Tibial nerve (tissue), 4 donors: ENCODE data around the gene UBE2E1.

ENCODE experiments used
- EP300 ChIP-seq, 2 donors: sonication (generic); formaldehyde crosslinking; IDR thresholded peaks; one replicate each; pipeline ENCODE4 v1.6.1; 2017; ENCODE audit warnings: antibody characterized with exemption in 2 of 2, mild to moderate bottlenecking in 1 of 2
- TF ChIP-seq, protein P1 (sequence below), 5 experiments: fragments of 200-600 bp in 3 of 5; fragments of 450-650 bp in 2 of 5; sonication (generic) in 3 of 5; IDR thresholded peaks; one replicate each; pipeline ENCODE4 v1.5.1; 2016 to 2019; ENCODE audit warnings: antibody characterized with exemption in 5 of 5, mild to moderate bottlenecking in 3 of 5, moderate library complexity in 2 of 5

- TF ChIP-seq, protein P1, sequence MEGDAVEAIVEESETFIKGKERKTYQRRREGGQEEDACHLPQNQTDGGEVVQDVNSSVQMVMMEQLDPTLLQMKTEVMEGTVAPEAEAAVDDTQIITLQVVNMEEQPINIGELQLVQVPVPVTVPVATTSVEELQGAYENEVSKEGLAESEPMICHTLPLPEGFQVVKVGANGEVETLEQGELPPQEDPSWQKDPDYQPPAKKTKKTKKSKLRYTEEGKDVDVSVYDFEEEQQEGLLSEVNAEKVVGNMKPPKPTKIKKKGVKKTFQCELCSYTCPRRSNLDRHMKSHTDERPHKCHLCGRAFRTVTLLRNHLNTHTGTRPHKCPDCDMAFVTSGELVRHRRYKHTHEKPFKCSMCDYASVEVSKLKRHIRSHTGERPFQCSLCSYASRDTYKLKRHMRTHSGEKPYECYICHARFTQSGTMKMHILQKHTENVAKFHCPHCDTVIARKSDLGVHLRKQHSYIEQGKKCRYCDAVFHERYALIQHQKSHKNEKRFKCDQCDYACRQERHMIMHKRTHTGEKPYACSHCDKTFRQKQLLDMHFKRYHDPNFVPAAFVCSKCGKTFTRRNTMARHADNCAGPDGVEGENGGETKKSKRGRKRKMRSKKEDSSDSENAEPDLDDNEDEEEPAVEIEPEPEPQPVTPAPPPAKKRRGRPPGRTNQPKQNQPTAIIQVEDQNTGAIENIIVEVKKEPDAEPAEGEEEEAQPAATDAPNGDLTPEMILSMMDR (IDR thresholded peaks at IDR 0.05): no peak
- no peak for TF ChIP-seq EP300 (IDR thresholded peaks at IDR 0.05)
These were observed 108.4 kb downstream of the UBE2E1 start for GRCh38 chr3:23913873-23914743.
